SJSA1 (cell line): ENCODE results near the gene ERG. TPM values are rescaled to one million over a fixed set of nuclear protein-coding genes. Genes with fewer than 3 reads are reported as not detected.

Experiments used
- DNase-seq, 2 experiments: peaks; one replicate each; pipeline ENCODE4 v3.0.0-alpha.2; 2015 to 2020; ENCODE audit warnings: low spot score in 2 of 2, low read depth in 1 of 2
- H3K27ac ChIP-seq: fragments of 250-450 bp; sonication (Bioruptor Pico); 2 replicates; pipeline ENCODE4 v1.5.1; 2020; ENCODE audit warnings: mild to moderate bottlenecking, moderate library complexity
- H3K27me3 ChIP-seq: fragments of 250-450 bp; sonication (Bioruptor Pico); replicated peaks from 2 replicates; pipeline ENCODE4 v1.5.1; 2020; ENCODE audit warnings: mild to moderate bottlenecking, moderate library complexity
- H3K36me3 ChIP-seq: fragments of 250-450 bp; sonication (Bioruptor Pico); 2 replicates; pipeline ENCODE4 v1.5.1; 2020; ENCODE audit warnings: mild to moderate bottlenecking
- H3K4me1 ChIP-seq: fragments of 250-450 bp; sonication (Bioruptor Pico); replicated peaks from 2 replicates; pipeline ENCODE4 v1.6.1; 2021; ENCODE audit warnings: mild to moderate bottlenecking
- H3K4me3 ChIP-seq: fragments of 250-450 bp; sonication (Bioruptor Pico); 2 replicates; pipeline ENCODE4 v1.5.1; 2020; ENCODE audit warnings: mild to moderate bottlenecking
- H3K9me3 ChIP-seq: fragments of 250-450 bp; sonication (Bioruptor Pico); replicated peaks from 2 replicates; pipeline ENCODE4 v1.5.1; 2020; ENCODE audit warnings: mild to moderate bottlenecking
- total RNA-seq: library from RNA; depleted of rRNA; stranded (reverse); fragments of >200 nt; shearing (Covaris generic); gene quantifications from 2 replicates; pipeline ENCODE4 v1.2.3, GENCODE V29; 2014; rRNA removed

The ERG gene
- 0.89 TPM in 1 of 2 replicates, not detected in the other for total RNA-seq

- Histone ChIP-seq H3K4me1 (peaks cover 28% of the 10 kb centered on the region), H3K9me3 (no peaks in the 10 kb centered on the region), H3K4me3 (no peak within 1 kb of the TSS), H3K27ac (peak within 1 kb of the TSS; percentile 7), H3K27me3 (no peaks in the 10 kb centered on the region), H3K36me3 (no peaks in the 10 kb centered on the region)
- no peak for DNase-seq
These were observed at the start of gene ERG for GRCh38 chr21:38498057-38498833. Gene ERG, minus strand, starts transcription at chr21:38498477. Its CDS starts 97 bp downstream, at chr21:38498380.

GRCh38 chr21:38544661-38545060, 46.4 kb upstream of the ERG start:
- Histone ChIP-seq H3K27ac (no peak overlapping the region), H3K9me3 (no peaks in the 10 kb centered on the region), H3K27me3 (no peaks in the 10 kb centered on the region), H3K4me1 (no peaks in the 10 kb centered on the region), H3K4me3 (no peak overlapping the region), H3K36me3 (no peaks in the 10 kb centered on the region)
- DNase-seq: no peak

- Histone ChIP-seq H3K27ac (no peak overlapping the region), H3K36me3 (no peaks in the 10 kb centered on the region), H3K4me3 (no peak overlapping the region), H3K9me3 (no peaks in the 10 kb centered on the region), H3K4me1 (no peaks in the 10 kb centered on the region), H3K27me3 (0 out of 2 replicates have a peak, but pooled peaks cover 6% of the 10 kb centered on the region)
- DNase-seq: no peak
These were observed 44.0 kb upstream of the ERG start for GRCh38 chr21:38542263-38542662.

GRCh38 chr21:38538353-38538752, 40.1 kb upstream of the ERG start:
- H3K27me3 ChIP-seq: peaks cover 8% of the 10 kb centered on the region; the same call in 1 of the 2 replicates
- H3K27ac ChIP-seq: no peak overlapping the region
- H3K36me3 ChIP-seq: no peaks in the 10 kb centered on the region
- no peak for DNase-seq
- no peak overlapping the region for H3K4me3 ChIP-seq
- no peaks in the 10 kb centered on the region for H3K4me1 ChIP-seq
- H3K9me3 ChIP-seq: no peaks in the 10 kb centered on the region

GRCh38 chr21:38534591-38534990, 36.3 kb upstream of the ERG start:
- no peak for DNase-seq
- H3K4me3 ChIP-seq: no peak overlapping the region

GRCh38 chr21:38533887-38534286, 35.6 kb upstream of the ERG start:
- Histone ChIP-seq H3K27me3 (peaks cover 7% of the 10 kb centered on the region), H3K27ac (no peak overlapping the region), H3K36me3 (no peaks in the 10 kb centered on the region), H3K4me1 (no peaks in the 10 kb centered on the region), H3K9me3 (no peaks in the 10 kb centered on the region), H3K4me3 (no peak overlapping the region)
- no peak for DNase-seq

More at GRCh38 chr21:38534591-38534990, 36.3 kb upstream of the ERG start:
- H3K36me3 ChIP-seq: no peaks in the 10 kb centered on the region
- peaks cover 8% of the 10 kb centered on the region for H3K27me3 ChIP-seq
- no peaks in the 10 kb centered on the region for H3K4me1 ChIP-seq
- H3K9me3 ChIP-seq: no peaks in the 10 kb centered on the region
- no peak overlapping the region for H3K27ac ChIP-seq

- H3K27me3 ChIP-seq: peaks cover under 1% of the 10 kb centered on the region
- H3K27ac ChIP-seq: no peak overlapping the region
- H3K36me3 ChIP-seq: no peaks in the 10 kb centered on the region
- no peak overlapping the region for H3K4me3 ChIP-seq
- DNase-seq: no peak
- H3K9me3 ChIP-seq: no peaks in the 10 kb centered on the region
- H3K4me1 ChIP-seq: no peaks in the 10 kb centered on the region
These were observed 33.3 kb upstream of the ERG start for GRCh38 chr21:38531591-38531990.

GRCh38 chr21:38531039-38531541, 32.8 kb upstream of the ERG start:
- Histone ChIP-seq H3K36me3 (no peaks in the 10 kb centered on the region), H3K4me1 (no peaks in the 10 kb centered on the region), H3K27ac (no peak overlapping the region), H3K4me3 (no peak overlapping the region), H3K9me3 (no peaks in the 10 kb centered on the region), H3K27me3 (no peaks in the 10 kb centered on the region; the same call in none of the 2 replicates)
- DNase-seq: no peak

- Histone ChIP-seq H3K36me3 (no peaks in the 10 kb centered on the region), H3K9me3 (no peaks in the 10 kb centered on the region), H3K27ac (no peak overlapping the region), H3K4me1 (no peaks in the 10 kb centered on the region), H3K4me3 (no peak overlapping the region), H3K27me3 (peaks cover 5% of the 10 kb centered on the region)
- DNase-seq: no peak
These were observed 29.5 kb upstream of the ERG start for GRCh38 chr21:38527737-38528136.

GRCh38 chr21:38525454-38525853, 27.2 kb upstream of the ERG start:
- H3K36me3 ChIP-seq: no peaks in the 10 kb centered on the region
- H3K27me3 ChIP-seq: peaks cover 7% of the 10 kb centered on the region; the same call in 1 of the 2 replicates
- H3K27ac ChIP-seq: no peak overlapping the region
- no peaks in the 10 kb centered on the region for H3K9me3 ChIP-seq
- no peak overlapping the region for H3K4me3 ChIP-seq
- DNase-seq: no peak
- H3K4me1 ChIP-seq: no peaks in the 10 kb centered on the region

- Histone ChIP-seq H3K9me3 (no peaks in the 10 kb centered on the region), H3K4me1 (no peaks in the 10 kb centered on the region), H3K27ac (no peak overlapping the region), H3K4me3 (no peak overlapping the region), H3K27me3 (peaks cover 7% of the 10 kb centered on the region; the same call in 1 of the 2 replicates), H3K36me3 (no peaks in the 10 kb centered on the region)
- DNase-seq: no peak
These were observed 26.2 kb upstream of the ERG start for GRCh38 chr21:38524168-38525153.

GRCh38 chr21:38520511-38520910, 22.2 kb upstream of the ERG start:
- no peak for DNase-seq
- peaks cover 7% of the 10 kb centered on the region for H3K27me3 ChIP-seq
- no peak overlapping the region for H3K27ac ChIP-seq
- no peaks in the 10 kb centered on the region for H3K9me3 ChIP-seq
- no peak overlapping the region for H3K4me3 ChIP-seq
- no peaks in the 10 kb centered on the region for H3K4me1 ChIP-seq
- no peaks in the 10 kb centered on the region for H3K36me3 ChIP-seq

- no peak overlapping the region for H3K27ac ChIP-seq
- no peak for DNase-seq
- no peaks in the 10 kb centered on the region; the same call in 1 of the 2 replicates for H3K27me3 ChIP-seq
- no peak overlapping the region for H3K4me3 ChIP-seq
- H3K9me3 ChIP-seq: no peaks in the 10 kb centered on the region
- H3K36me3 ChIP-seq: no peaks in the 10 kb centered on the region
- H3K4me1 ChIP-seq: no peaks in the 10 kb centered on the region
These were observed 13.5 kb upstream of the ERG start for GRCh38 chr21:38511662-38512243.
